ENCODE measurements around the gene SLIT1.

SLIT1 gene

DNA sequence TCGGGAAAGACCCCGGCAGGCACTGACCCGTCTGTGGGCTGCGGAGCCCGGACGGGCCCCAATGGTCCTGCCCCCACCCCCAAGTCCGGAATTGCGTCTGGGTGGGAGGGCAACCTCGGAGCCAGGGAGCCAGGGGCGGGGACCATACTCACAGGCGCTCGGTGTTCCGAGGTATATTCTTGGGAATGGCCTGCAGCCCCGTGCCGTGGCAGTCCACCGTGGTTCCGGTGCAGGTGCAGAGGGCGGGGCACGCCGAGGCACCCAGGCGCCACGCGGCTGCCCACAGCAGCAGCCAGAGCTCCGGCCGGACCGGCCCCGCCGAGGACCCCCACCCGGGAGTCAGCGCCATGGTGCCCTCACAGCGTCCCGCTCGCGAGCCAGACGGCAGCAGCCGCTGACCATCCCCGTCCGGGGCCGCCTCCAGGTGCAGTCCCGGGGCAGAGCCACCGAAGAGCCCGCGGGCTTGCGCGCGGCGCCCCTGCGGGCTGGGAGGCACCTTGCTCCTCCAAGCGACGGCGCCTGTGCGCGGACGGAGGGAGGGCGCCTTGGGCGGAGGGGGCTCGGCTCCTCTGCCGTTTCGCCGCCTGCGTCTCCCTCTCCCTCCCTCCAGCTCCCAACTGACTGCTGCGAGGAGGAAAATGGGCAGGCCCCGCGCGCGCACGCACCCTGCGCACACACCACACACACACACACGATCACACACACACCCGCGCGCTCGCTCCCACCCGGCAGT, at the start of gene SLIT1:
Gene SLIT1 (minus strand): TSS at position 634 of the 733 bp plus-strand sequence. CDS start 285 bp downstream, at position 349.
- DNase-seq = peak; percentile 30 to 72

DNA sequence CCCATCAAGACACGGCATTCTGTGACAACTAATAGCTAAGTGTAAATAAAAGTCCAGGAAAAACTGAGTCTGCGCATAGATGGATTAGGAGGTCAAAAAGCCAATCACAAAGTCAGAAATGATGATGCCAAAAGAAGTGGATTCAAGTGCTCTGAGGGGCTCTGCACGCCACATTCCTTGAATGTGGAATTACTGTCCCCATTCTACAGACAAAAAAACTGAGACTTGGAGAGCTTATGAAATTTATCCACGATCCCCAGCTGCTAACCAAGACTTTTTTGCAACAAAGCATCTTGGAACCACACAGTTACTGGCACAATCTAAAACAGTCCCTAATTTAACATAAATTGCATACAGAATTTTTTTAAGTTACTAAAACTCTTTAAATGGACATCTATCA, 49.6 kb upstream of the SLIT1 start:
- DNase-seq = no peak

GRCh38 chr10:97234400-97234799, 48.6 kb upstream of the SLIT1 start:
- peak; percentile 2 to 41 for DNase-seq

- no peak for DNase-seq
Measured at GRCh38 chr10:97230146-97230545, 44.4 kb upstream of the SLIT1 start.

DNA sequence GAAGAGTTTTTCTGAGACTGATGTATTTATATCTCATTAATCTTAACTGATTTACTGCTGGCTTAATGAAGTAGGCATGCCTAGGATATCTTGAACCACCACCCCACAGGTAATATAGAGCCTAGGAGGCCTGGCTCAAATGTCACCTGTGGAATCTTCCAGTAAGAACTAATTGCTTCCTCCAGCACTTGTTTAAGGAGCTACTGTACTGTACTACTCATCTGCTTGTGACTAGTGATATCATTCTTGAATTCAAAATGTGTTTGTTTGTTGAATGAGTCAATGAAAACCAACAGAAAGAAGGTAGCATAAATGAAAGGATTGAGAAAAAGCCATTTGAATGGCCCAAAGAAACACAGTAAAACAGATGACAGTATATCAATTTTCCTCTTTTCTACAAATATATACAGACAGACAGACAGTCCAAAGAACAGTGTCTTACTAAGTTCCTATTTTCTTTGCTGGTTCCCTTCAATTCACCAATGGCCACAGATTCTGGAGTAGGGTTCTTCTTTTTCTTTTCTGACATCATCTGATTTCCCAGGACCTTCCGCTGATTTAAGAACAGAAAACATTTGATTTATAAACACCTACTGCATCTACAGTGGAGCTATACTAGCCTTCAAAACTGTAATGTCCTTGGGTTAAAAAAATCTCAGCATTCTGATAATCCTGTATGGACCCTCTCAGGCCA, 43.7 kb upstream of the SLIT1 start:
- no peak for DNase-seq

- DNase-seq = no peak
Measured at GRCh38 chr10:97228775-97229157, 43.0 kb upstream of the SLIT1 start.

DNA sequence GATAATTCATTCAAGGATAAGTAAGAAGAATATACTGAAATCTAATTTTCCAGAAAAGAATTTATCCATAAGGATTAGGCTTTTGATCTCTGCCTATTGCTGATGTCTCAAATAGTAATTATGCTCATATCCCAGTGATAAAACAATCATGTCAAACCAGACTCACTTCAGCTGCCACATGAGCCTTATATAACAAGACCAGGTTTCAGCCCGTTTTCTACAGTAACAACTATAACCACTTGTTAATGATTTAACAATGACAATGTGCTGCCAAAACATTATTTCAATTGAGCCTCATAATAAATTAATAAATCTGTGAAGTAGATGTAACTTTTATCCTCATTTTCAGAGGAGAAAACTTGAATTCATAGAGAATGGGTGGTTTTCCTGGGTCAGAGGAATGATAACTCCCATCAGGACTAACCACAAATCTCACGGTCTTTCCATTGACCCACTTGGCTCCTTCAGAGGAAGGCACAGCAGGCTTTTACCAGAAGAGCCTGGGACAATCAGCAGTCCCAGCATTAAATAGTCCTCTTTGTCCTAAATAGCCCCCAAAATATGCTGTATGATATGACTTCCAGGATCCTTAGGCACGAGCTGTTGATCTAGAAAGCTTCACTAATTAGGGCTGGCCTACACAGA, 42.5 kb upstream of the SLIT1 start:
- no peak for DNase-seq

GRCh38 chr10:97226398-97226797, 40.6 kb upstream of the SLIT1 start:
- DNase-seq = no peak

- no peak for DNase-seq
Measured at GRCh38 chr10:97224483-97225435, 39.0 kb upstream of the SLIT1 start.

- no peak for DNase-seq
Measured at GRCh38 chr10:97222326-97222961, 36.7 kb upstream of the SLIT1 start.

- no peak for DNase-seq
Measured at GRCh38 chr10:97220355-97220754, 34.6 kb upstream of the SLIT1 start.

DNA sequence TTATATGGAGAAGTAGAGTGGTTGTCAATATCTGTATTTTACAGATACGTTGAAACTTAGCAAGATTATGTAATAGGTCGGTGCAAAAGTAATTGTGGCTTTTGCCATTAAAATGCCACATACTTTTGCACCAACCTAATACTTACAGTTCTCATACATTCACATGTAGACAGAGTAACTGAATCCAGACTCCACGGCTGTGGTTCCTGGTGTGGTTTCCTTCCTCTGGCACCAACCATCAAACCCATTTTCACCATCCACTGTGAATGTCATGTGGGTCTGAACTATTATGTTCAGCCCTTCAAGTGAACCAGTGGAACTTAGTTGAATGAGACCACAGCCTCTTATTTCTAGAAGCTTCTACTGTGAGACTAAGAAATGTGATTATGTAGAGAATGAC, 31.5 kb upstream of the SLIT1 start:
- DNase-seq = no peak

DNA sequence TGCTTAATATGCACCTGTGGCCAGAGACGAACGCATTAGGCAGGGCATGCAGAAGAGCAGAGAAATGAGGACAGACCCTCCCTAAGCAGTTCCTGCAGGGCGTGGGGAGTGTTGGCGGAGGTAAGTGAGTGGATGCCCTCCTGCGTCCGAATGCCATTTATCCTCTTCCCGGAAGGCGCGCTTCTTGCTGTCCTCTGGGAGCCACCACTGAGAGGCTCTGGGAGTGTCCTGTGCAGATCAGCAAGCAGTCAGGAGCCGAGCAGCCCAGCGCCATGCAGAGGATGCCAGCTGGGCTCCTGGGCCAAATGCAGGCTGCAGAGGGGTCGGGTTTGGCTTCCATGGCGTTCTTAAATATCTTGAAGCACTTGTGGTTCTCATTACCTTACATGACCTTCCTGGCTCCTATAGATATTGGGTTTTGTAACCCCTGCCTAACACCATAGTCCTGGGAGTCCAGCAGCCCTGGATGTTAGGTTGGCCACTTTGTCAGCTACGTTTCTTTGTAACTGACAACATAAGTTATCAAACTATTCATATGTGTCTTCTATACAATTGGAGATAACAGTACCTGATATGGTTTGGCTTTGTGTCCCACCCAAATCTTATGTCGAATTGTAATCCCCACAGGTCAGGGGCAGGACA, 30.0 kb upstream of the SLIT1 start:
- DNase-seq = no peak

- DNase-seq = no peak
Measured at GRCh38 chr10:97213431-97213830, 27.7 kb upstream of the SLIT1 start.

GRCh38 chr10:97211229-97211628, 25.5 kb upstream of the SLIT1 start:
- no peak for DNase-seq

DNA sequence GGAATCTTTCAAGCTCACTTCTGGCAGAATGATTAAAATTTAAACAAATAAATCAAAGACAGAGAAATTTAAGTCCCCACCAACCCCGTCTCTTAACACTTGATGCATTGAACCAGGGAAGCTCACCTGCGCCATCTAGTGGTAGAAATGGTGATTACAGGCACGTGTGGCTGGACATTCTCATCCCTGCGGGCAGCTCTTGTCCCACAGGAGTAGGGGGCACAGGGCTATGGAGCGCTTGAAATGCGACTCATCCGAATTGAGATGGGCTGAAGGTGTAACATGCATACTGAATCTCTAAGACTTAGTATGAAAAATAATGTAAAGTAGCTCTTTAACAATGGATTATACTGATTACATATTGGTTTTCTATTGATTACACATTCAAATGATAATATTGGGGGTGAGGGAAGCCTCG, 24.8 kb upstream of the SLIT1 start:
- DNase-seq = peak; percentile 49 to 74

DNA sequence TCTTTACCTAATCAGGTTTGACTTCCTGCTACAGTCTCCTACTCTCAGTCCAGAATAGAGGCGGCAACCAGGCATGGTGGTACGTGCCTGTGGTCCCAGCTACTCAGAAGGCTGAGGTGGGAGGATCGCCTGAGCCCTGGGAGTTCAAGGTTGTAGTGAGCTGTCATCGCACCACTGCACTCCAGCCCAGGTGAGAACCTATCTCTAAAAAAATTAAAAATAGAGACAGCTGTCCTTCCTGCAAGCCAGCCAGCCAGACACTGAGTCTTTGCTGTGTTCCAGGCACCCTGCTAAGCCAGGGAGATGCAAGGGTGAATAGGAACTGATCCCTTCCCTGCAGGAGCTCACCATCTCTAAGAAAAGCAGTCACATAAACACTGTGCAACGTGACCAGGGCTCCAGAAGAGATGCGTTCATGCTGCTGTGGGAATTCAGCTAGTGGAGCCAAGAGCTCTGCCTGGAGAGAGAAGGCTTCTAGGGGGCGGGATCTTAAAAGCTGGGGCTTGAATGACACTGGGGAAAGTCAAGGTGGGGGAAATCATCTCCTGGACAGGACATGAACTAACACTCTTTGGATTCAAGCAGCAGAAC, 22.1 kb upstream of the SLIT1 start:
- no peak for DNase-seq

GRCh38 chr10:97207131-97207530, 21.4 kb upstream of the SLIT1 start:
- no peak for DNase-seq

- no peak for DNase-seq
Measured at GRCh38 chr10:97204826-97205679, 19.3 kb upstream of the SLIT1 start.

- DNase-seq = no peak
Measured at GRCh38 chr10:97203220-97203619, 17.5 kb upstream of the SLIT1 start.

Data from NCI-H526 (cell line).